Measurements from ENCODE around the gene TPK1. TPM values are rescaled to one million over a fixed set of nuclear protein-coding genes. Genes with fewer than 3 reads are reported as not detected.

The TPK1 gene
- 4.0 and 5.7 TPM in 2 replicates for total RNA-seq

DNA sequence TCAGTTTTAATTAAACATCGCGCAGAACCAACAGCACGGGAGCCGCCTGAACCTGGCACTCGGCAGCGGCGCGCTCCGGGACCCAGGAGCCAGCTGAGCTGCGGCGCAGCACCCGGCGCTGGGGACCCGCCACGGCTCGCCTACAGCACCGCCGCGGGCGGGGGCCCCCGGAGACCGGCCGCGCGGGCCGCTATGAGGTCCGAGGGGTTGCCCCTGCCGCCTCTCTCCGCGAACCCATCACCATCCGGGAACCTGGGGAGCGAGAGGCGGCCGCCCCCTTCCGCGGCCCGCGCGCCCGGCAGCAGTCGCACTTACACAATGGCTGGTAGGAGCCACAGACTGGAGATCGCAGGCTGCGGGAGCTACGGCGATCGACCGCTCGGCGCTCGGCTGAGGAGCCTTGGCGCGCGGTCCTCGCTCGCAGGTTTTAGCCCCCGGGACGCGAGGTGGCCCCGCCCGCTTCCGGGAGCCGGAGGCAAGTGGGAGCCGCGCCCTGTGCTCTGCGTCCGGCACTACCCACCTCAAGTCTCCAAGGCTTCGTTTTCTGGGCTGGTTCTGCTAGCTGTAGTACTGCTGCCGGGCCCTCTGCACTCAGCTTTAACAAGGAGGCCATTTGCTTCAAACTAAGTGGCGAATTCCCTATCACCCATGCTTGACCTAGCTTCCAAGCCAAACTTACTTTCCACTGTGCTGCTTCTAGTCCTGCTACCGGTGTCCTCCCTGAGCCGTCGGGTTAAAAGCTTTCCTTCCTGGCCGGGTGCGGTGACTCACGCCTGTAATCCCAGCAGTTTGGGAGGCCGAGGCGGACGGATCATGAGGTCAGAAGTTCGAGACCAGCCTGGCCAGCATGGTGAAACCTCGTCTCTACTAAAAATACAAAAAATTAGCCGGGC is at the start of gene TPK1:
TPK1 (minus strand) TSS at position 402 of the 893 bp plus-strand sequence. CDS start 451 bp downstream, outside the sequence.

DNA sequence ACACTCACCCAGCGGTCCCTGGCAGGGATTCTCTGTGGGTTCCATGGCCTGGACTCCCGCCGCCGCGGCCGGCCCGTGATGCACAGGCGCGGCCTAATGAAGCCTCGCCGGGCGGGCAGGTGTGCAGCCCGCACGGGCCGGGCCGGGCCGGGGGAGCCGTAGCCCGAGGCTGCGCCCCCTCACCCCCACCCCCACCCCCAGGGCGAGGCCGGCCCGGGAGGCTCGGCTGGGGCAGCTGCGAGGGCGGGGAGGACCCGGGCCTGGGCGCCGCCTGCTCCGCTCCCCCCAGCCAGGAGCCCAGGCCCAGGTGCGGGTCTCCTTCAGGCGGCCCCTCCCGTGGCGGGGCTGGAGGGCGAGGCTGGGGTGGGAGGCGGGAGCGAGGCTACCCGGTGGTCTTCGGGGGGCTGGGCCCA is 432.2 kb downstream of the TPK1 start, which contains the start of gene NOBOX:
NOBOX (minus strand) TSS at position 45 of the 413 bp plus-strand sequence.

